ENCODE results near the gene INSIG1.

The INSIG1 gene

GRCh38 chr7:155299535-155300202, 2.0 kb downstream of the INSIG1 start:
- FAIRE-seq = no peak
- DNase-seq (ENCODE audit: insufficient read length, low spot score) = no peak

DNA sequence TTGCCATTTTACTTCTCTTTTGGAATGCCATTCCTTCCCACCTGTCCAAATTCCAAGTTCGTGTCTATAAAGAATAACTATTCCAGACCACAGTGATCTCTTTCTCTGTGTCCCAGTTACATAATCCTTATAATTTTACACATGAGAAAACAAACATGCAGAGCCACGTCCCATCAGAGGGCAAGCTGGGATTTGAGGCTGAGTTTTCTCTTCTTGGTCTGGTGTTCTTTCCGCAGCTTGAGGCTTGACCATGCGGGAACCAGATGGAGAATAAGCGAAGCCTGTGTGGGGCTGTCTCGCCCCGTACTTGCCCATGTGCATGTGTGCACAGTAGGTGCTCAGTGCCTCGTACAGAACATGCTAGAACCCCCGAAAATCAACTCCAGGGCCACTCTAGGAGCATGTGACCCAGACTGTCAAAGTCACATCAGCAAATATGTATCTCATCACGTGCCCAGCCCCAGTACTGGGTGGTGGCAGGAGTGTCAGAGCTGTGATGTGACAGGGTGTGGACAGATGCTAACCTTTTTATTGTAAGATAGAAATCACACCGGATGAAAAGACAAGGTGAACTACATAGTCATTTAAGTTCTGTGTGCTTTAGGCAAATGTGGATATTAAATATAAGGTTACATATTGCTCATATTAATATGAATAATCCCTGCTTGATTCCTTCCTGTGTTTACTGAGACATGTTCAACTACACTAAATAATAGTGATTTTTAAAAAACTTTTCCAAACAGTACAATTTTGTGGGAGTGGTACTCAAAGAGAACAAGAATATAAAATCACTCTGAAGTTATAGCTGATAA, 3.2 kb downstream of the INSIG1 start:
- DNase-seq (ENCODE audit: insufficient read length, low spot score) = no peak
- FAIRE-seq = no peak

GRCh38 chr7:155303039-155303593, 5.4 kb downstream of the INSIG1 start:
- FAIRE-seq = no peak
- DNase-seq (ENCODE audit: insufficient read length, low spot score) = no peak

DNA sequence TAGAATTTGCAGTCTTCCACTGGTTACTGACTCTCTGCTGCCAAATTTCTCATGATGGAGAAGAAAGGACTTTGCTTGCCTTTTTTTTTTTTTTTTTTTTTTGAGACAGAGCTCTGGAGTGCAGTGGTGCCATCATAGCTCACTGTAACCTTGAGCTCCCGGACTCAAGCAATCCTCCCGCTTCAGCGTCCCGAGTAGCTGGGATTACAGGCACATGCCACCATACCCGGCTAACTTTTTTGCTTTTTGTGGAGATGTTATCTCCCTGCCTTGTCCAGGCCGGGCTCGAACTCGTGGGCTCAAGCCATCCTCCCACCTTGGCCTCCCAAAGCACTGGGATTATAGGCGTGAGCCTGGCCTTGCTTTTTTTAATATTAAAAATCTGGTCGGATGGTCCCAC, 6.2 kb downstream of the INSIG1 start:
- DNase-seq (ENCODE audit: insufficient read length, low spot score) = no peak
- no peak for FAIRE-seq

DNA sequence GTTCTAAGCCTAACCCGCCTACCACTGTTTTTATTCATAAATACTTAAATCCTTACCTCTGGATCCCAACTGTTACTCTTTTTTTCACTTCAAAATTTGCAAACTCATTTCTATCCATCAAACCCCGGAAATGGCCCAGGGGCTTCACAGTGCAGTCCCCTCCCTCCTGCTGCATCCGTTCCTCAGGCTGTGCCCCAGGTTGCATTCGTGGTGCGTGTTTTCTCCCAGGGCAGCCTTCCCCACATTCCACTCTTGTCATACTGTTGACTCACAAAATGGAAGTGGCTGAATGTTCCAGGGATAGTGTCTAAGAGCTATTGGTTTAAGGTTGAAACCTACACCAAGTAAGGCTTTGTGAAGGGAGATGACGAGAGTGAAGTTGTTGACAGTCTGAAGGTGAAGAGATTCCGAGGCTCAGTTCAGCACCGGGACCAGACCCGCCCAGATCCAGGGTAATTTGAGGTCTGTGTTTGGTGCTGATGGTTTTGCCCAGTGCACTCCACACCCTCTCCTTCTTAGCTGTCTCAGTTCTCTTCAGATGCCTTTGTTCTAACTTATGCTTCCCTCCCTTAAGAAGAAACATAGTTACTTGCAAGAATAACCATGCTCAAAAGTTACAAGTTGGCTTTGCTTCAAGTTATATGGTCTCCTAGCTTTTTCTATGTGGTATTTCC, 7.7 kb downstream of the INSIG1 start:
- FAIRE-seq (no peak), DNase-seq (ENCODE audit: insufficient read length, low spot score) (no peak)

- no peak for DNase-seq (ENCODE audit: insufficient read length, low spot score)
- FAIRE-seq = no peak
These were observed 9.2 kb downstream of the INSIG1 start for GRCh38 chr7:155306673-155307470.

DNA sequence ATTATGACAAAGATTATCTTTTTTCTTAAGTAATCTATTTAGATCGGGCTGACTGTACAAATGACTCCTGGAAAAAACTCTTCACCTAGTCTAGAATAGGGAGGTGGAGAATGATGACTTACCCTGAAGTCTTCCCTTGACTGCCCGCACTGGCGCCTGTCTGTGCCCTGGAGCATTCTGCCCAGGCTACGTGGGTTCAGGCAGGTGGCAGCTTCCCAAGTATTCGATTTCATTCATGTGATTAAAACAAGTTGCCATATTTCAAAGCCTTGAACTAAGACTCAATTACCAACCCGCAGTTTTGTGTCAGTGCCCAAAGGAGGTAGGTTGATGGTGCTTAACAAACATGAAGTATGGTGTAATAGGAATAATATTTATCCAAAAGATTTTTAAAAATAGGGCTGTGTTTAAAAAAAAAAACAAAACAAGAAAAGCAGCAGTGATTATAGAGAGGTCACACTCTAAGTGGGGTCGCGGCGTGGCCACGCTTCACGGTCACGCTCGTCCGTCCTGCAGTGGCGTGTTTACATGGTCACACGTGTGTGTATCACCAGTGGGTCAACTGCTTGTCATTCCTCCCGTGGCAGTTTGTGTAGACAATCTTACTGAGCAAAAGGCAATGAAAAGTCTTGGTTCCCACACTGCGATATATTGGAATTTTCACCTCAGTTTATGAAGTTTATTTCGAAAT, 10.8 kb downstream of the INSIG1 start:
- FAIRE-seq (no peak), DNase-seq (ENCODE audit: insufficient read length, low spot score) (no peak)

DNA sequence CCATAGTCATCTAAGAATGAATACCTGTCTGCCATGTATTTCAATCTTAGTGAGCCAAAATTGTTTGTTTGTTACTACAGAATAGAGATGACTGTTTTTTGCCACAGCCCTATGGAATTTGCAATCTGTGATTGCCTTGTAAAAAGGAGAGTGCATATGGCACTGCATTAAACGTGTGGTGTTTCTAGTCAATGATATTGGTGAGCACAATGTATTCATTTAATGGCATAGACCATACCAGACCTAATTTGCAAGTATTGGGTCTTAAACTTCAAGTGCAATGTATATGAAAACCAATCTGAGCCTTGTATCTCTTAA, 11.3 kb downstream of the INSIG1 start:
- FAIRE-seq = no peak

GRCh38 chr7:155310425-155311114, 12.9 kb downstream of the INSIG1 start:
- FAIRE-seq = no peak
- no peak for DNase-seq (ENCODE audit: insufficient read length, low spot score)

More for the DNA sequence above, 11.3 kb downstream of the INSIG1 start:
- DNase-seq (ENCODE audit: insufficient read length, low spot score) = no peak

- DNase-seq (ENCODE audit: insufficient read length, low spot score) (no peak), FAIRE-seq (no peak)
These were observed 14.3 kb downstream of the INSIG1 start for GRCh38 chr7:155311826-155312537.

DNA sequence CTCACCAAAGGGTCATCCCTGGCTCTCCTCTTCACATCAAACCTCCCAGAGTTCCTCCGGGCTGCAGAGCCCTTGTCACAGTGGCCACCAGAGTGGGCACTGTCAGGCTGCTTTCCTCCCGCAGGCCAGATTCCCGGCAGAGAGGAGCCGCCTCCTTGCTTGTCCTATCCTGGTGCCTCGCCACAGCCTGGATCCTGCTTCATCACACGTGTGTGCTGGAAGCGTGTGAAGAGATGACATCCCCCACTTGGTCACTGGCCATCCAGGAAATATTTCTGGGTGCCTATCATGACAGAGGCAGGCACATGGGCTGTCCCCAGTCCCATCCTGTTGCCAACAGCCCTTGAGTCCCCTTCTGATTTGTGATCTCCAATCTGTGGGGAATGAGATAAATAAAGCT, 15.0 kb downstream of the INSIG1 start:
- DNase-seq (ENCODE audit: insufficient read length, low spot score) = no peak
- no peak for FAIRE-seq

DNA sequence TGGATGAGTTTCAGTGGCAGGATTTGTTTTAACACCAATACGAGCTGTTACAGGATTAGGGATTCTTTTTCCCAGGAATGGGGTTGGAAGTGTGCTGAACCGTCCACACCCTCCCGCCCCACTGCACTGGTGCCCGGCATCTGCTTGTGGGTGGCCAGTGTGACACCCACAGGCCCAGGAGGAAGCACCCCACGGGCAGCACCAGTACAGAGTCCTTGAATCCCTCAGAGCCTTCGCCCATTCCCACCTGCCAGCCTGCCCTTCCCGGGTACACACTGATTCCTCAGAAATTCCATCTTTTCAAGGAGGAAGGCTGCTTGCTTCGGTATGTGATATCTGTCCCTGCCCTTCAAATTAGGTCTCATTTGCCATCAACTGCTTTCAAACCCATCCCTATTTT, 15.4 kb downstream of the INSIG1 start:
- DNase-seq (ENCODE audit: insufficient read length, low spot score) (no peak), FAIRE-seq (no peak)

DNA sequence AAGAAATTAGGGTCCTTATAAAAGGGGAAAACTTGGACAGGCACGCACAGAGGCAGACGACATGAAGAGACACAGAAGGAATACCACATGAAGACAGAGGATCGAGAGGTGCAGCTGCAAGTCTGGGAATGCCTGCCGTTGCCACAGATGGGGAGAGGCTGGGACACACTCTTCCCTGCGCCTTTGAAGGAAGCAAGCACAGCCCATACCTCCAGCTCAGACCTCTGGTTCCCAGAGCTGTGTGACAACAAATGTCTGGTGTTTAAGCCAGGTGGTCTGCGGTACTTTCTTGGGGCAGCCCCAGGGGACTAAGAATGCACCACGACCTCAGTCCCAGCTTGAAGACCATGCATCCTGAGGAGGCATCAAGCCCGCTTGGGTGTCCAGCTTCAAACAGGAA, 18.3 kb downstream of the INSIG1 start:
- DNase-seq (ENCODE audit: insufficient read length, low spot score) = no peak
- FAIRE-seq = no peak

- FAIRE-seq (no peak), DNase-seq (ENCODE audit: insufficient read length, low spot score) (no peak)
These were observed 18.9 kb downstream of the INSIG1 start for GRCh38 chr7:155316427-155317113.

- DNase-seq (ENCODE audit: insufficient read length, low spot score) (no peak), FAIRE-seq (no peak)
These were observed 19.4 kb downstream of the INSIG1 start for GRCh38 chr7:155317114-155317434.

GRCh38 chr7:155318245-155318644, 20.6 kb downstream of the INSIG1 start:
- DNase-seq (ENCODE audit: insufficient read length, low spot score) (no peak), FAIRE-seq (no peak)

DNA sequence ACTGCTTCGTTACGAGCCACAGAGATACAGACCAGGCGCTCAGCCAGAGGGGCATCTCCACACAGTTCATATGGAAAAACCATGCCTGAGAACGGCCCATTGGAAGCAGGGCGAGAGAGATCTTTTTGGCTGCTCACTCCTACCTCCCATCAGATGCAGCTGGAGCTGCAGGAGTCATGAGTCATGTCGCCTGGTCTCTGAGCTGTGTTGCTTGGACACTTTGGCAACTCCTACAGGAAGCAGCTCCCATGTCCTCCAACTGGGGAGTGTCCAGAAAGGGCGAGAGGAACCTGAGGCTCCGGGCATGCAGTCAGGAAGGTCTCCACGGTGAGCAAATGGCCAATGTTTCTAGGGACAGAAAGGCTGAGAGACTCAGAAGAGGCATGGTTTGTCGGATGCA, 24.9 kb downstream of the INSIG1 start:
- no peak for FAIRE-seq
- DNase-seq (ENCODE audit: insufficient read length, low spot score) = no peak

DNA sequence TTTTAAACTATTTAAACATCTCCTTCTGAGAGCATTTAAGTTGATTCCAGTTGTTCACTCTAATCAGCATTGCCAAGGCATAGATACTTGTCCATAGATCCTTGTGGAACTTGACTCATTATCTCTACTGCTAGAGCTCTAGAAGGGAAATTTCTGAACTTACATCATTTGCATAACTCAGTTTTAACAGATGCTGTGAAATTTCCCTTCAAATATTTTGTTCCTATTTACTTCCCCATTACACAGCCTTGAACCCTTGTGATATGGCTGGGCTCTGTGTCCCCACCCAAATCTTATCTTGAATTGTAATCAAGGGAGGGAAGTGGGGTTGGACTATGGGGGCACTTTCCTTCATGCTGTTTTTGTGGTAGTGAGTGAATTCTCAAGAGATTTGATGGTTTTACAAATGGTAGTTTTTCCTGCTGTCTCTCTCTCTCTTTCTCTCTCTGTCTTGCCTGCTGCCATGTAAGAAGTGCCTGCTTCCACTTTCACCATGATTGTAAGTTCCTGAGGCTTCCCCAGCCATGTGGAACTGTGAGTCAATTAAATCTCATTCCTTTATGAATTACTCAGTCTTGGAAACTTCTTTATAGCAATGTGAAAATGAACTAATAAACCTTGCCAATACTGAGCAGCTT, 25.4 kb downstream of the INSIG1 start:
- FAIRE-seq = no peak
- no peak for DNase-seq (ENCODE audit: insufficient read length, low spot score)

Measured in GM19239 (cell line).